ENCODE measurements around the gene PER1. TPM values are rescaled to one million over a fixed set of nuclear protein-coding genes. Genes with fewer than 3 reads are reported as not detected.
A peak's percentile ranks its signal among the peaks of the same experiment; 100 is the strongest.

PER1 gene
- total and polyA plus RNA-seq, 10 of the 15 experiments (the other 5 are each of a cell fraction or from before 2014, with no cell fraction given), result 0.02 to 25.1 (median 5.4) TPM

DNA sequence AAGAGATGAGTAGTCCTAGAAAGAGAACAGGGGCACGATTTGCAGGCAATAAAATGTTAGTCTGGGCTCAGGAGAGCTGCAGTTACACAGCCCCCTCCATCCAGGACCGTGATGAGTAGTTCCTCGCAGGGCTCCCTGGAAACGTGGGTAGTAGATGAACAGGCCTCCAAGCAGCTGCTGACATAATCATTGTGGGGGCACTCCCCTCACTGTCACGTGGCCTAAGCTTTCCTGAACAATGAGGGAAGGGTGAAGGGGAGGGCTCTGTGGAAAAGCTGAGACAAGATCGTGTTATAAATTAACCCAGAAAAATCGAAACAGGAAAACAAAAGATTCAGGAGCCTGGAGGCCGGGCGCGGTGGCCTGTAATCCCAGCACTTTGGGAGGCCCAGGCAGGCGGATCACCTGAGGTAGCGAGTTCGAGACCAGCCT is 1.3 kb upstream of the PER1 start:
- Histone ChIP-seq H3K4me1 (ENCODE audit: control insufficient read depth, insufficient read depth, low read length) (peaks cover 22% of the 10 kb centered on the region), H3K27ac (ENCODE audit: control insufficient read depth, insufficient read depth) (no peak overlapping the region), H3K36me3 (ENCODE audit: control insufficient read depth in 2 of 2, insufficient read depth in 2 of 2, low read length in 1 of 2) (peaks cover 2 to 6% of the 10 kb centered on the region in 2 experiments; a peak in 3 of 4 replicates), H3K79me2 (ENCODE audit: control insufficient read depth, insufficient read depth, low read length) (peaks cover 21% of the 10 kb centered on the region), H3K9ac (ENCODE audit: control insufficient read depth, insufficient read depth, low read length) (no peak overlapping the region), H3K9me3 (replicated peaks; ENCODE audit: control insufficient read depth, insufficient read depth, low read length) (no peaks in the 10 kb centered on the region), H3K4me3 (no peak overlapping the region), H2AFZ (ENCODE audit: control insufficient read depth, low read depth, low read length) (no peak overlapping the region), H3K27me3 (replicated peaks in 1 of 2; ENCODE audit: control insufficient read depth in 2 of 2, insufficient read depth in 2 of 2, low read length in 1 of 2) (no peaks in the 10 kb centered on the region), H4K20me1 (ENCODE audit: control insufficient read depth, insufficient read depth) (no peaks in the 10 kb centered on the region; the same call in 1 of the 2 replicates), H3K4me2 (ENCODE audit: control insufficient read depth, insufficient read depth) (no peak overlapping the region)
- ChIA-PET SMC1A (ENCODE audit: uncharacterized antibody, unreplicated experiment) (interaction anchor here (1.3 kb wide), 2 partner anchors 26 to 63 kb away, joined by 3 to 4 read pairs; no protein-coding TSS in a partner anchor), POLR2A (interaction anchor here (0.5 to 7.5 kb wide), 5 partner anchors 10 to 63 kb away, joined by 3 to 71 read pairs (median 5); partner anchors contain the start of gene BORCS6), RAD21 (ENCODE audit: unreplicated experiment) (interaction anchor here (4.1 kb wide), 1 partner anchor 15 kb away, joined by 33 read pairs; no protein-coding TSS in a partner anchor), CTCF (interaction anchor here (1.8 to 4.4 kb wide), 2 partner anchors 15 to 35 kb away, joined by 6 to 36 read pairs; no protein-coding TSS in a partner anchor)
- FAIRE-seq (no peak), DNase-seq (ENCODE audit: low read depth, low spot score) (no peak), ATAC-seq (no peak)
- 45% methylated on average over 13 of the region's 13 CpGs for WGBS (ENCODE audit: insufficient coverage, insufficient replicate concordance, low lambda C conversion rate, missing lambda C conversion rate)
- BruUV-seq (replicated peaks), result no TSS peak
- intact Hi-C loops (cut with micrococcal nuclease; ENCODE audit: unreplicated experiment), result no loop called here
- in situ Hi-C loops (cut with MboI), result no loop called here
- TF ChIP-seq CEBPB (IDR thresholded peaks at IDR 0.05; ENCODE audit: borderline replicate concordance in 1 of 2, low read depth in 2 of 2, low read length in 2 of 2) (no peak), SREBF2 (IDR thresholded peaks at IDR 0.05; ENCODE audit: low read length) (no peak), TBL1XR1 (IDR thresholded peaks at IDR 0.05; ENCODE audit: low read depth, low read length) (no peak), FOXK2 (IDR thresholded peaks at IDR 0.05) (no peak), CBFB (IDR thresholded peaks at IDR 0.05; ENCODE audit: low read depth) (no peak), MYC (IDR thresholded peaks at IDR 0.05; ENCODE audit: insufficient read depth, insufficient read length, insufficient replicate concordance, low read length, severe bottlenecking) (no peak), NFIC (IDR thresholded peaks at IDR 0.05; ENCODE audit: low read depth, low read length) (no peak), KDM1A (IDR thresholded peaks at IDR 0.05; ENCODE audit: borderline replicate concordance) (no peak), ETV6 (conservative IDR thresholded peaks at IDR 0.05 in 1 of 2, IDR thresholded peaks at IDR 0.05 in 1 of 2; ENCODE audit: borderline replicate concordance in 1 of 2, low read depth in 1 of 2) (0 out of 4 replicates have a peak, but pooled peaks of 1 of the 2 experiments have one; percentile 9), RB1 (IDR thresholded peaks at IDR 0.05; ENCODE audit: borderline replicate concordance) (no peak), NFXL1 (IDR thresholded peaks at IDR 0.05; ENCODE audit: borderline replicate concordance) (no peak), RAD51 (IDR thresholded peaks at IDR 0.05) (peak; percentile 73), BRCA1 (IDR thresholded peaks at IDR 0.05; ENCODE audit: low read depth, low read length) (no peak), HDAC6 (IDR thresholded peaks at IDR 0.05; ENCODE audit: unreplicated experiment) (no peak), POLR2AphosphoS5 (IDR thresholded peaks at IDR 0.05; ENCODE audit: low read length) (0 out of 2 replicates have a peak, but pooled peaks have one; percentile 16), PAX8 (IDR thresholded peaks at IDR 0.05) (no peak)
- TF ChIP-seq, protein P1, sequence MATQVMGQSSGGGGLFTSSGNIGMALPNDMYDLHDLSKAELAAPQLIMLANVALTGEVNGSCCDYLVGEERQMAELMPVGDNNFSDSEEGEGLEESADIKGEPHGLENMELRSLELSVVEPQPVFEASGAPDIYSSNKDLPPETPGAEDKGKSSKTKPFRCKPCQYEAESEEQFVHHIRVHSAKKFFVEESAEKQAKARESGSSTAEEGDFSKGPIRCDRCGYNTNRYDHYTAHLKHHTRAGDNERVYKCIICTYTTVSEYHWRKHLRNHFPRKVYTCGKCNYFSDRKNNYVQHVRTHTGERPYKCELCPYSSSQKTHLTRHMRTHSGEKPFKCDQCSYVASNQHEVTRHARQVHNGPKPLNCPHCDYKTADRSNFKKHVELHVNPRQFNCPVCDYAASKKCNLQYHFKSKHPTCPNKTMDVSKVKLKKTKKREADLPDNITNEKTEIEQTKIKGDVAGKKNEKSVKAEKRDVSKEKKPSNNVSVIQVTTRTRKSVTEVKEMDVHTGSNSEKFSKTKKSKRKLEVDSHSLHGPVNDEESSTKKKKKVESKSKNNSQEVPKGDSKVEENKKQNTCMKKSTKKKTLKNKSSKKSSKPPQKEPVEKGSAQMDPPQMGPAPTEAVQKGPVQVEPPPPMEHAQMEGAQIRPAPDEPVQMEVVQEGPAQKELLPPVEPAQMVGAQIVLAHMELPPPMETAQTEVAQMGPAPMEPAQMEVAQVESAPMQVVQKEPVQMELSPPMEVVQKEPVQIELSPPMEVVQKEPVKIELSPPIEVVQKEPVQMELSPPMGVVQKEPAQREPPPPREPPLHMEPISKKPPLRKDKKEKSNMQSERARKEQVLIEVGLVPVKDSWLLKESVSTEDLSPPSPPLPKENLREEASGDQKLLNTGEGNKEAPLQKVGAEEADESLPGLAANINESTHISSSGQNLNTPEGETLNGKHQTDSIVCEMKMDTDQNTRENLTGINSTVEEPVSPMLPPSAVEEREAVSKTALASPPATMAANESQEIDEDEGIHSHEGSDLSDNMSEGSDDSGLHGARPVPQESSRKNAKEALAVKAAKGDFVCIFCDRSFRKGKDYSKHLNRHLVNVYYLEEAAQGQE (IDR thresholded peaks at IDR 0.05; ENCODE audit: low read depth, low read length), result no peak
- TF ChIP-seq, protein P2, sequence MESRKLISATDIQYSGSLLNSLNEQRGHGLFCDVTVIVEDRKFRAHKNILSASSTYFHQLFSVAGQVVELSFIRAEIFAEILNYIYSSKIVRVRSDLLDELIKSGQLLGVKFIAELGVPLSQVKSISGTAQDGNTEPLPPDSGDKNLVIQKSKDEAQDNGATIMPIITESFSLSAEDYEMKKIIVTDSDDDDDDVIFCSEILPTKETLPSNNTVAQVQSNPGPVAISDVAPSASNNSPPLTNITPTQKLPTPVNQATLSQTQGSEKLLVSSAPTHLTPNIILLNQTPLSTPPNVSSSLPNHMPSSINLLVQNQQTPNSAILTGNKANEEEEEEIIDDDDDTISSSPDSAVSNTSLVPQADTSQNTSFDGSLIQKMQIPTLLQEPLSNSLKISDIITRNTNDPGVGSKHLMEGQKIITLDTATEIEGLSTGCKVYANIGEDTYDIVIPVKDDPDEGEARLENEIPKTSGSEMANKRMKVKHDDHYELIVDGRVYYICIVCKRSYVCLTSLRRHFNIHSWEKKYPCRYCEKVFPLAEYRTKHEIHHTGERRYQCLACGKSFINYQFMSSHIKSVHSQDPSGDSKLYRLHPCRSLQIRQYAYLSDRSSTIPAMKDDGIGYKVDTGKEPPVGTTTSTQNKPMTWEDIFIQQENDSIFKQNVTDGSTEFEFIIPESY (IDR thresholded peaks at IDR 0.05), result no peak
- TF ChIP-seq, protein P3, sequence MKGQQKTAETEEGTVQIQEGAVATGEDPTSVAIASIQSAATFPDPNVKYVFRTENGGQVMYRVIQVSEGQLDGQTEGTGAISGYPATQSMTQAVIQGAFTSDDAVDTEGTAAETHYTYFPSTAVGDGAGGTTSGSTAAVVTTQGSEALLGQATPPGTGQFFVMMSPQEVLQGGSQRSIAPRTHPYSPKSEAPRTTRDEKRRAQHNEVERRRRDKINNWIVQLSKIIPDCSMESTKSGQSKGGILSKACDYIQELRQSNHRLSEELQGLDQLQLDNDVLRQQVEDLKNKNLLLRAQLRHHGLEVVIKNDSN (IDR thresholded peaks at IDR 0.05; ENCODE audit: borderline replicate concordance, extremely low read length, insufficient read depth, low read depth, low read length), result peak; percentile 65
